GM06990 (cell line): ENCODE measurements around the gene SDK1.
A peak's percentile ranks its signal among the peaks of the same experiment; 100 is the strongest.

ENCODE experiments used
- DNase-seq: peaks from one replicate; pipeline ENCODE4 v3.0.0-alpha.2; 2011; ENCODE audit not compliant: insufficient read length; ENCODE audit errors: extremely low read depth
- H3K27me3 ChIP-seq: replicated peaks from 2 replicates; pipeline ENCODE4 v1.6.0; 2011; ENCODE audit warnings: low read length; ENCODE audit not compliant: control insufficient read depth, insufficient read depth
- H3K36me3 ChIP-seq: 2 replicates; pipeline ENCODE4 v1.5.1; 2011; ENCODE audit warnings: low read length; ENCODE audit not compliant: control insufficient read depth, insufficient read depth
- H3K4me3 ChIP-seq: replicated peaks from 2 replicates; pipeline ENCODE4 v1.5.1; 2011; ENCODE audit warnings: low read depth, mild to moderate bottlenecking, control low read depth, low read length
- CTCF ChIP-seq: IDR thresholded peaks from 2 replicates; pipeline ENCODE4 v1.5.1; 2011; ENCODE audit warnings: low read length, control low read depth, mild to moderate bottlenecking, inconsistent platforms; ENCODE audit not compliant: insufficient read depth, poor library complexity, severe bottlenecking

Gene SDK1

GRCh38 chr7:3300651-3301448 lies at the start of gene SDK1:
SDK1 (plus strand) TSS chr7:3301252; CDS start chr7:3301587, 335 bp downstream.
- no peaks in the 10 kb centered on the region for H3K36me3 ChIP-seq
- TF ChIP-seq CTCF = peak; percentile 38
- H3K27me3 ChIP-seq = no peaks in the 10 kb centered on the region; the same call in 1 of the 2 replicates
- peak; percentile 90 for DNase-seq
- peak within 1 kb of the TSS; percentile 17 for H3K4me3 ChIP-seq

- Histone ChIP-seq H3K27me3 (no peaks in the 10 kb centered on the region), H3K4me3 (no peak overlapping the region), H3K36me3 (no peaks in the 10 kb centered on the region)
- TF ChIP-seq CTCF = no peak
- DNase-seq = no peak
Measured at GRCh38 chr7:3254718-3255117, 46.3 kb upstream of the SDK1 start.

- no peak for DNase-seq
- Histone ChIP-seq H3K27me3 (no peaks in the 10 kb centered on the region), H3K4me3 (no peak overlapping the region), H3K36me3 (no peaks in the 10 kb centered on the region)
- TF ChIP-seq CTCF = no peak
Measured at GRCh38 chr7:3259711-3260400, 41.2 kb upstream of the SDK1 start.

GRCh38 chr7:3260401-3260715 lies 40.7 kb upstream of the SDK1 start:
- no peak for TF ChIP-seq CTCF
- DNase-seq = no peak
- Histone ChIP-seq H3K4me3 (no peak overlapping the region), H3K27me3 (no peaks in the 10 kb centered on the region), H3K36me3 (no peaks in the 10 kb centered on the region)

GRCh38 chr7:3264693-3265339 lies 36.2 kb upstream of the SDK1 start:
- H3K27me3 ChIP-seq = no peaks in the 10 kb centered on the region
- TF ChIP-seq CTCF = no peak
- H3K4me3 ChIP-seq = no peak overlapping the region
- no peak for DNase-seq
- no peaks in the 10 kb centered on the region for H3K36me3 ChIP-seq
